ENCODE results near the gene ACD.

- TF ChIP-seq CTCF (IDR thresholded peaks at IDR 0.05) (no peak), POLR2A (IDR thresholded peaks at IDR 0.05) (no peak)
Observed at GRCh38 chr16:67666032-67666551, 6.0 kb upstream of the ACD start.

All from lower leg skin (tissue), 3 donors.